HG02610 (cell line): ENCODE measurements around the gene SEMA3A.
"Not testable (repeated sequence)": the region's sequence is repeated elsewhere in the genome, so short reads cannot be mapped to it uniquely, and the experiment has no call there.

Source experiments
- ATAC-seq: cut with Tn5 transposase; IDR thresholded peaks from one replicate; pipeline ENCODE4 v1.9.1; 2021; ENCODE audit warnings: mild to moderate bottlenecking, moderate library complexity; ENCODE audit not compliant: unreplicated experiment

Gene SEMA3A

GRCh38 chr7:84194484-84195271, at the start of gene SEMA3A:
Gene SEMA3A (minus strand): TSS chr7:84194789. CDS start chr7:84194586, 203 bp downstream.
- ATAC-seq = no peak

GRCh38 chr7:84243037-84243436, 48.4 kb upstream of the SEMA3A start:
- ATAC-seq = not testable (repeated sequence)

DNA sequence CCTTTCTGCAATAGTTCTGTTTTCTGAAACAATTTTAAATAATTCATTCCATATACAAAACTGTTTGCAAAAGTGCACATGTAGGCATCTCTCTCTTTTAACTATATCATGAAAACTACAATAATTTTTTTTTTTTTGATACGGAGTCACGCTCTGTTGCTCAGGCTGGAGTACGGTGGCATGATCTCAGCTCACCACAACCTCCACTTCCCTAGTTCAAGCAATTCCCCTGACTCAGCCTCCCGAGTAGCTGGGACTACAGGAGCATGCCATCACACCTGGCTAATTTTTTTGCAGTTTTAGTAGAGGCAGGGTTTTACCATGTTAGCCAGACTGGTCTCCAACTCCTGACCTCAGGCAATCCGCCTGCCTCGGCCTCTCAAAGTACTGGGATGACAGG, 44.0 kb upstream of the SEMA3A start:
- no peak for ATAC-seq

- no peak for ATAC-seq
Measured at GRCh38 chr7:84237533-84238173, 43.1 kb upstream of the SEMA3A start.

DNA sequence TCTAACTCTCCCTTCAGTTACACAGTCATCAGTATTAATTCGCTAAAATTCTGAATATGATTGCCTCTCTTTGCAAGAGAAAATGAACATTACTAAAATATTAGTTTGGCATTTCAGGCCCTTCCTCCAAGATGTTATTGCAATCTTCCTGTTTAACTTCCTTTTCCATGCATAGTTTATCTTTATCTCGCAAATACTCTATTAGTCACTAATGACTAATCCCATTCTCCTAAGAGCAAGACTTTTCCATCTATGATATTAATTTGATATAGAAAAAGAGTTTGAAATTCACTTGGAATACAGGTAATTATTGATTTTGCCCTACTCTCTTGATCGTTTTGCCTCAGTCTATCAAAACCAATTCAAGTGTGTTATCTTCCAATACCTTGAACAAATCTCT, 41.8 kb upstream of the SEMA3A start:
- no peak for ATAC-seq

- ATAC-seq = no peak
Measured at GRCh38 chr7:84232646-84233045, 38.1 kb upstream of the SEMA3A start.

DNA sequence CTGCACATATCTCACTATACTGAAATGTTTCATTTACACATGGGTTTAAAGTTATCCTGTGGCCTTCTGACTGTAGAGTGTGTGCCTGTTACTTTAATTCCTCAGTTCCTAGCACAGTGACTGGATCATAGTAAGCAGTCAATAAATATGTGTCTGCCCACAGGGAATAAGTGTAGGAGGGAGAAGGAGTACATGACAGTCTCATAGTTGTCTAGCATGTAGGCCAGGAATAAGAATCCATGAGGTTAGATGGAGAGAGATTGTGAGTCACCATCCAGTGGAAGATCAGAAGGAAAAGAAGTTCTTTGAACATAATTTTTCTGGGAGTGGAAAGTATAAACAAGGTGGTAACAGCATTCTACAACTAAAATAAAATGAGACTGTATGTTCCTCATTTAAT, 36.6 kb upstream of the SEMA3A start:
- no peak for ATAC-seq

DNA sequence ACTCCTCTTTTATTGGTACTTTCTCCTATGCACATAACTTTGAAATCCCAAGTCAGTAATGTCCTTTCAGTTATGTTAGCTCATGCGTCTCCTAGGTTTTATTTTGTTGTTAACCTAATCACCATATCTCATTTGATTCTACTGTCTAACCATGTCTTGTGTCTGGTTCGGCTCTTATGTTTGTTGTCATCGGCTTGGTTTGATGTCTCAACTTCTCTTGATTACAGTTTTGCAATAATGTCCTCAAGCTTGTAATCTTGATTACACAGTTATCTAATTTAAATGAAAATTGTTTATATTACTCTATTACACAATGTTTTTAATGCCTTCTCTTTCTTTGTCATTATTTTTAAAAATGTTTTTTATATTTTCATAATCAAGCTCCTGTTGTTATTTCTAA, 35.9 kb upstream of the SEMA3A start:
- ATAC-seq = no peak

GRCh38 chr7:84228526-84228925, 33.9 kb upstream of the SEMA3A start:
- ATAC-seq = no peak

DNA sequence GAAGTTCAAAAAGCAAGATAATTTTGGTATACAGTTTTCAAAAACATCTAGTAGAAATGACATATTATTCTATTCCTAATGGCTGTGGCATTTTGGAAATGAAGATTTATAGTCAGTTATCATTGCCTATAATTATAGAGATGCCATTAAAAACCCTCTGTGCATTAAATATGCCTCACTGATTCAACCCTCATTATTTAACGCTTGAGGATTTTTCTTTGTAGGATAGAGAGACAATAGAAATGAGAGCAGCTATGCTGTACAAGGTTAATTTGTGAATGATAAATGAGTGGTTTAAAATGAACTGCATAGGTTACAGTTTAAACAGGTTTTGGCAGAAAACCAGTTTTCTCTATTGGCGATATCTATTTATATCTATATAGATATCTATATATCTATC, 32.2 kb upstream of the SEMA3A start:
- no peak for ATAC-seq

- no peak for ATAC-seq
Measured at GRCh38 chr7:84224505-84224904, 29.9 kb upstream of the SEMA3A start.

GRCh38 chr7:84219310-84219709, 24.7 kb upstream of the SEMA3A start:
- no peak for ATAC-seq

- ATAC-seq = no peak
Measured at GRCh38 chr7:84218681-84219080, 24.1 kb upstream of the SEMA3A start.

- ATAC-seq = no peak
Measured at GRCh38 chr7:84216472-84216871, 21.9 kb upstream of the SEMA3A start.

DNA sequence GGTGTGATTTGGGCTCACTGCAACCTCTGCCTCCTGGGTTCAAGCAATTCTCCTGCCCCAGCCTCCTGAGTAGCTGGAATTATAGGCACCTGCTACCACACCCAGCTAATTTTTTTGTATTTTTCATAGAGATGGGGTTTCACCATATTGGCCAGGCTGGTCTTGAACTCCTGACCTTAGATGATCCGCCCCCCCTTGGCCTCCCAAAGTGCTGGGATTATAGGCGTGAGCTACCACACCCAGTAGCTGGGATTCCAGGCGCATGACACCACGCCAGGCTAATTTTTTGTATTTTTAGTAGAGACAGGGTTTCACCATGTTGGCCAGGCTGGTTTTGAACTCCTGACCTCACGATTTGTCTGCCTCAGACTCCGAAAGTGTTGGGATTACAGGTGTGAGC, 20.2 kb upstream of the SEMA3A start:
- not testable (repeated sequence) for ATAC-seq

GRCh38 chr7:84210301-84210700, 15.7 kb upstream of the SEMA3A start:
- ATAC-seq = no peak

DNA sequence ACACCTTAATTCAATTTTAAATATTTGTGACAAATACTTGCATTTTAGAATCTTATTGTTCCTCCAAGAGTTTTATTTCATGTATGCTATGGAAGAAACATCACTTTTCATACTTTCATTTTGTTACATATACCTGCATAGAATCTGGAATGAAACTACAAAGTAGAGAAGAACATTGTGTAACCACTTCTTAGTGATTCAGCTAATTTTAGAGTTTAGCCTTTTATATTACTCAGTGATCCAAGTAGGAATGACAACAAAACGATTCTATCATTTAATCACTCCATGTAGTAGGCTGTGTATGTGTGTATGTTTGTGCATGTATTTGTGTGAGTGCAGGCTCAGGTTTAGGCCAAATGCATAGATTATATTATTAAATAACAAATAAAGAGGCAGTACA, 14.4 kb upstream of the SEMA3A start:
- ATAC-seq = no peak

DNA sequence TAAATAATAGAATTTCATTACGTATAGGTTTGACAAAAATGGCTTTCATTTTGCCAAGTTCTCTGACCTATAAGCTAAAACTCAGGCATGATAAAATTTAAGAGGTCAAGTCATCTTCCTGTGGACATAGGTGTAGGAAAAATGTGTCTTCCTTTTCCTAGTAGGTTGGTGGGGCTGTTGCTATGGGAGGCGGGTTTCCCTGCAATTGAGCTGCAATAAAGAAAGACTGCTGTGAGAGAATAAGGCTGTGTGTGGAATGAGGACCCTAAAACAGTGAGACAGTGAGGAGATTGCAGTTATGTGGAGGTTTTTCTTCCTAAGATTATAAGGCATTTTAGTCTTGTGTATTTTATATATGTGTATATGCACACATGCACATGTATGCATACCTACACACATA, 13.0 kb upstream of the SEMA3A start:
- no peak for ATAC-seq

- no peak for ATAC-seq
Measured at GRCh38 chr7:84207025-84207424, 12.4 kb upstream of the SEMA3A start.

GRCh38 chr7:84204655-84205054, 10.1 kb upstream of the SEMA3A start:
- ATAC-seq = no peak

- ATAC-seq = no peak
Measured at GRCh38 chr7:84202855-84203254, 8.3 kb upstream of the SEMA3A start.

GRCh38 chr7:84200859-84201258, 6.3 kb upstream of the SEMA3A start:
- ATAC-seq = no peak

DNA sequence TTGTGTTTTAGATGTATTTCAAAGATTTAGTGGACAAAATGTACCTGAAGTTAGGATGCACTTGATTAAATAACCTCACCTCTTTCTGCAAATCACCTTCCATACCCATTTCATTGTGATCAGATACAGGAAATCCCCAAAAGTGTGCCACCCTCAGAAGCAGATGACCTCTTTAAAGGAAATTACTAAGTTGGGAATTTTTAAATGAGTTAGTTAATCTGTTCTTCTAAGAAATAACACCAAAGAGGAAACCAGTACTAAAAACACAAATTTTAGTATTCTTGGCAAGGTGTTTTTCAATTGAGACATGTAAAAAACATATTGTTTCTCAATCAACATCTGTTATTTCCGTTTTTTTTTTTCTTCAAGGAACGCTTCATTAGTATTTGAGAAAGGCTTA, 4.6 kb upstream of the SEMA3A start:
- no peak for ATAC-seq
